C4-2B (cell line): ENCODE results near the gene KCNQ4.

Experiments used
- H3K27ac ChIP-seq: fragments of 450-650 bp; 2 replicates; pipeline ENCODE4 v1.5.1; 2017
- ZFX ChIP-seq: fragments of 450-650 bp; IDR thresholded peaks from 2 replicates; pipeline ENCODE4 v1.6.1; 2017
- TF ChIP-seq, protein P1 (sequence below): fragments of 450-650 bp; conservative IDR thresholded peaks from 2 replicates; pipeline ENCODE4 v1.5.1; 2017; ENCODE audit warnings: mild to moderate bottlenecking

The KCNQ4 gene

DNA sequence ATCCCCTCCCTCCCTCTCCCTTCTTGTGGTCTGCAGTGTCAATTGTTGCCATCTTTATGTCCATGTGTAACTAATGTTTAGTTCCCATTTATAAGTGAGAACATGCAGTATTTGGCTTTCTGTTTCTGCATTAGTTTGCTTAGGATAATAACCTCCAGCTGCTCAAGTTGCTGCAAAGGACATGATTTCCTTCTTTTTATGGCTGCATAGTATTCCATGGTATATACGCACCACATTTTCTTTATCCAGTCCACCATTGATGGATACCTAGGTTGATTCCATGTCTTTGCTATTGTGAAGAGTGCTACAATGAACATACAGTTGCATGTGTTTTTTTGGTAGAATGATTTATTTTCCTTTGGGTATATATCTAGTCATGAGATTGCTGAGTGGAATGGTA lies 62.3 kb downstream of the KCNQ4 start:
- H3K27ac ChIP-seq: no peak overlapping the region

DNA sequence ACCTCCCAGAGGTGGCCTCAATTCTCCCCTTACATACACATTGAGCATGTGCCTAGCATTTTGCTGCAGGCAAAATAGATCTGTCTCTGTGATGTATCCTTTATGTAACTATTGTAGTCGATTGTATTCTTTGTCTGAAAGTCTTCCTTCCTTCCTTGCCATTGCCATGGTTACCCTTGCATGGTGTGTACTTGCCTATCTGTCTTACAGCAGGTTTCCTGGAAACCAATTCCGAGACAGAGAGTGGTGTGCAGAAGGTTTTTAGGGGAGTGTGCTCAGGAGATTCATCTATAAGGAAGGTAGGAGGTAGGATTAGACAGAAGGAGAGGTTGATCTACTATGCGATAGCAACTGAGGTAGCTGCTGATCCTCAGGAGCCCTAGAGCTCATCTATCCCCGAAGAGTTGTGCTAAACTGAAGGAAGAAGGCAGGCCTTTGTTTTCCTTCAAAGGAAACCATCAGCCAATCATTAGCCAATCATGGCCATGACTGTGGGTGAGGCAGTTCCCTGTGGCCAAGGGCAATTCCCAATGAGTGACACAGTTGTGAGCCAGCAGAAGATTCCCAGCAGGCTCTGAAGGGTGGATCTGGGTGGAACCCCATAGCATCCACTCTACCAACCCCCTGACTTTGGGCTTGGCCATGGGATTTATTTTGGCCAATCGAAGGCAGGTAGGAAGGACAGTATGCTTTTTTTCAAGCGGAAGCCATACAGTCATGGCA lies 63.6 kb downstream of the KCNQ4 start:
- no peak for TF ChIP-seq ZFX
- TF ChIP-seq, protein P1, sequence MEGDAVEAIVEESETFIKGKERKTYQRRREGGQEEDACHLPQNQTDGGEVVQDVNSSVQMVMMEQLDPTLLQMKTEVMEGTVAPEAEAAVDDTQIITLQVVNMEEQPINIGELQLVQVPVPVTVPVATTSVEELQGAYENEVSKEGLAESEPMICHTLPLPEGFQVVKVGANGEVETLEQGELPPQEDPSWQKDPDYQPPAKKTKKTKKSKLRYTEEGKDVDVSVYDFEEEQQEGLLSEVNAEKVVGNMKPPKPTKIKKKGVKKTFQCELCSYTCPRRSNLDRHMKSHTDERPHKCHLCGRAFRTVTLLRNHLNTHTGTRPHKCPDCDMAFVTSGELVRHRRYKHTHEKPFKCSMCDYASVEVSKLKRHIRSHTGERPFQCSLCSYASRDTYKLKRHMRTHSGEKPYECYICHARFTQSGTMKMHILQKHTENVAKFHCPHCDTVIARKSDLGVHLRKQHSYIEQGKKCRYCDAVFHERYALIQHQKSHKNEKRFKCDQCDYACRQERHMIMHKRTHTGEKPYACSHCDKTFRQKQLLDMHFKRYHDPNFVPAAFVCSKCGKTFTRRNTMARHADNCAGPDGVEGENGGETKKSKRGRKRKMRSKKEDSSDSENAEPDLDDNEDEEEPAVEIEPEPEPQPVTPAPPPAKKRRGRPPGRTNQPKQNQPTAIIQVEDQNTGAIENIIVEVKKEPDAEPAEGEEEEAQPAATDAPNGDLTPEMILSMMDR: no peak
- H3K27ac ChIP-seq: no peak overlapping the region

More for the DNA sequence above, 62.3 kb downstream of the KCNQ4 start:
- TF ChIP-seq ZFX: no peak
- TF ChIP-seq, protein P1: no peak

DNA sequence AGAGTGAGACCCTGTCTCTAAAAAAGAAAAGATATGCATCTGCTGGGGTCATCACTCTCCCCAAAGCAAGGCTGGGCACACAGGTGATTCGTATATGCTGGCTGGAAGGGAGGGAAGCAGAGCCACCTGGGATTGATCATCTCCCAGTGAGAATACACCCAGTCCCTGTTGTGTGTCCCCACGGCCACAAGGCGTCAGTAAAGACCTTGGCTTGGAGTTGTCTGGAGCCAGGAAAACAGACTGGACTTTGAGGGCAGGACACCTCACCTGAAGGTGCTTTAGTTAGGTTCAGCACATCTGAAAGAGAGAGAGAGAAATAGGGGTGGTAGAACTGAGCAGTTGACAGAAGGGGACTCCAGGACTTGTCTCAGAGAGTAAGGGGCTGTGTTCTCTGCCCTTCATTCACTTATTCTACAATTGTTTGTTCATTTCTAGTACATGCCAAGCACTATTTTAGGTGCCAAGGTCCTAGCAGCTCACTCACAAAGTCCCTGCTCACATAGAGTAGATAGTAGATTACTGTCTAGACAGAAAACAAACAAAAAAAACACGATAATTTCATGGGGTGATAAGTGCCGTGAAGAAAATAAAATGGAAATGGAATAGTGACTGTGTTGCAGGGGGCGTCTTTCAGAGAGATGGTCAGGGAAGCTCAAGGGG lies 65.1 kb downstream of the KCNQ4 start:
- H3K27ac ChIP-seq: no peak overlapping the region

DNA sequence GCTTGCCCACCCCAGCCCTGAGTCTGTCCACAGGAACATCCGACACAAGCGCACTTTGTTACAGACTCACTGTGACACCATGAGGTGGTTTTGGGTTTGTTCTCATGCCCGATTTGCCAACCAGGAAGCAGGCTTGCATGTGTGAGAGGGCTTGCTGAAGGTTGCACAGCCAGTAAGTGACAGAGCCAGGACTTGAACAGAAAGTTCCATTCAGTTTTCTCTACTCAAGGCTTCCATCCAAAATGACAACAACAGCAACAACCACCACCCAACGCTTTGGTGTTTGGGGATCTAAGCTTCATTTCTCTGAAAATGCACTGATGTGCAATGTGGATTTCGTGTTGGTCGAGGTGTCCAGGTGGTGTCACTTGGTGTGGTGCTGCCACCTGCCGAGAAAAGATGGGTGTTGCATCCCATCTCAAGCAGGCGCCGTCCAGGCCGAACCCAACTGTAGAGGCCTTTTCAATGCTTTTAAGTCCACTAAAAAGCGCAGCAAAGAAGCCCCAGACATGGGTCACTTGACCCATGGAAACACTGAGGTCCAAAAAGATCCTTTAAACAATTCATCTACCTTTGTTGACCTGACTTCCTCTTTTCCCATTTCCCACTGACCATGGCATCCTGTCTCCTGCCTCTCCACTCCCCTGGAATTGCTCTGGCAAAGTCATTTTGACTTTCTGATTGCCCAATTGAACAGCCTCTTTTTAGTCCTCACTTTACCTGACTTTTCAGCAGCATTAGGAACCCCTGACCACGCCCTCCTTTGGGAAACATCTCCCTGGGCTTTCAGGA lies 66.4 kb downstream of the KCNQ4 start:
- no peak for TF ChIP-seq ZFX
- TF ChIP-seq, protein P1: peak; percentile 91
- no peak overlapping the region for H3K27ac ChIP-seq

More for the DNA sequence above, 65.1 kb downstream of the KCNQ4 start:
- TF ChIP-seq, protein P1: peak; percentile 95
- TF ChIP-seq ZFX: no peak

DNA sequence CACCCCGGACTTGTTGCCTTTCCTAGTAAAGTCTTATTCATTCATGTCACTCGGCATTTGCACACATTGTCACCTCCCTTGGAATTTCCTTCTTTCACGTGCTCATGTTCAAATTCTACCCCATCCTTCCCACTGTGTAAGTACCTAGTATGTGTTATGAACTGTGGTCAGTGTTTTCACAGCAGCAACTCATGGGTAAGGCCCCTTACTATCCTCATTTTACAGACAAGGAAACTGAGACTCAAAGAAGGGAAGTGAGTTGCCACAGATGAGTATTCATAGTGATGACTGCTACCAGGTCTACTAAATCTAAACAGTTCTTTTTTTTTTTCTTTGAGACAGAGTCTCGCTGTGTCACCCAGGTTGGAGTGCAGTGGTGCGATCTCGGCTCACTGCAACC lies 68.1 kb downstream of the KCNQ4 start:
- TF ChIP-seq, protein P1: no peak
- no peak for TF ChIP-seq ZFX
- no peak overlapping the region for H3K27ac ChIP-seq

DNA sequence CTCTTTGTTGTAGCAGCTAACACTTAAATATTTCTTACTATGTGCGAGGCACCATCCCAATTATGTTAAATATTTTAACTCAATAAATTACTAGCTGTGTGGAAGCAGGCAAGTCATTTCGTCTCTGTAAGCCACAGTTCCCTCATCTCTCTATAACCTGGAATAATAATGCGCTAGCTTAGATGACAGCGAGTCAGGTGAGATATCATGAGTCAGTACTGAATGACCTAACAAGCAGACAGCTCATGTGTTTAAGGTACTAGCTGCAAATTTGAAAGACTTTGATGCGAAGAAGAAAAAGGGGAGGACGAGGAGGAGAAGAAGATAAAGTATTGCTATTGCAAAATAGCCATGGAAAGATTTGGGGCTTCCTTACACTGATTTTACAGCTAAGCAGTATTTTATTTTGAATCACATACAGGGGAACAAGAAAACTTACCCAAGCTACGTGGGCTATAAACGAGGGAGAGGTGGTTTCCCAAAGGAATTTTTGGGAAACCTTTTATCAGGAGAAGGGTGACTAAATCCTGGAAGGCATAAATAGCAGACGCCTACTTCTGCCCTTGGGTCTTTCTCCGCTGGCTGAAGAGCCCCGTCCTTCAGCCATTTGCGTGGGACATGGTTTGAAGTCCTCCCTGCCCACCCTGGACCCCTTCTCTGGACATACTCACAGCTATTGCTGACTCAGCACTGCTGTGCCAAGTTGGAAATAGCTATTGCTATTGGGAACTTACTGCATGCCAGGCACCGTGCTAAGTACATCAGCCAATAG lies 69.7 kb downstream of the KCNQ4 start:
- H3K27ac ChIP-seq: no peak overlapping the region
- TF ChIP-seq ZFX: no peak

DNA sequence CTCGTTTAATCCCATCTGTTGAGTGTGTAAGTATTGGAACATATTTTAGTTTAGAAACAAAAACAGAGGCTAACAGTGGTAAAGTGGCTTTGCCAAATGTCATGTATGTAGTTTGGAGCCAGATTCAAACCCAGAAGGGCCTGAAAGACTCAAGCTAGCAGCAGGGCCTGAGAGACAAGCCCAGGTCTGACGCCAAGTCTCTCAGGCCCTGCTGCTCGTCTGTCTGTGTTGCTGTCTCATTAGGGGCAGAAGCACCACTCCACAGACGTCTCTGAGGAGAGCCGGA lies 70.2 kb downstream of the KCNQ4 start:
- TF ChIP-seq, protein P1: no peak
- no peak for TF ChIP-seq ZFX

More for the DNA sequence above, 70.2 kb downstream of the KCNQ4 start:
- no peak overlapping the region for H3K27ac ChIP-seq
